Endothelial cell of umbilical vein (primary cell): ENCODE results near the gene ZNF618. TPM values are rescaled to one million over a fixed set of nuclear protein-coding genes. Genes with fewer than 3 reads are reported as not detected.
A peak's percentile ranks its signal among the peaks of the same experiment; 100 is the strongest.

Experiments used
- BruUV-seq: library from RNA; stranded (reverse); fragments of 400-500 nt; replicated peaks from 2 replicates; lab custom pipeline; 2021; lab: Mats Ljungman, UMichigan
- CTCF ChIA-PET: fragments of 300-600, 350-600 bp; sonication (Branson Sonifier 250); formaldehyde crosslinking; loops from one replicate; lab custom pipeline; 2021; ENCODE audit warnings: antibody characterized with exemption, inconsistent platforms; lab: Charles Lee
- POLR2A ChIA-PET: fragments of 300-600, 350-600 bp; sonication (Branson Sonifier 250); formaldehyde crosslinking; loops from one replicate; lab custom pipeline; 2021; ENCODE audit warnings: antibody characterized with exemption, inconsistent platforms; lab: Charles Lee
- DNase-seq: peaks from one replicate; pipeline ENCODE4 v3.0.0-alpha.2; 2011; ENCODE audit warnings: low read depth, low spot score
- FAIRE-seq: peaks from 2 replicates; lab custom pipeline; 2011; peaks lifted over from hg19 to GRCh38; lab: Jason Lieb, UNC
- H2AFZ ChIP-seq: 2 replicates; pipeline ENCODE4 v1.6.0; 2012; ENCODE audit warnings: low read depth, low read length, control low read depth, inconsistent platforms
- H3K27ac ChIP-seq: 2 replicates; pipeline ENCODE4 v1.5.1; 2011; ENCODE audit warnings: low read depth, mild to moderate bottlenecking, control low read depth, low read length, moderate library complexity; ENCODE audit not compliant: insufficient read depth
- H3K27me3 ChIP-seq, 2 experiments: 2 replicates each; pipeline versions ENCODE4 v1.6.0 to v1.6.1; 2011; ENCODE audit warnings: low read length in 2 of 2, mixed read lengths in 1 of 2; ENCODE audit not compliant: control insufficient read depth in 2 of 2, insufficient read depth in 2 of 2
- H3K36me3 ChIP-seq, 2 experiments: 2 replicates in 1 of 2; 3 replicates in 1 of 2; pipeline ENCODE4 v1.5.1; 2011; ENCODE audit warnings: low read length in 2 of 2, mild to moderate bottlenecking in 1 of 2, moderate library complexity in 1 of 2; ENCODE audit not compliant: control insufficient read depth in 2 of 2, insufficient read depth in 2 of 2; ENCODE audit errors: extremely low read depth in 1 of 2
- H3K4me1 ChIP-seq: 3 replicates; pipeline ENCODE4 v1.5.1; 2011; ENCODE audit warnings: mild to moderate bottlenecking, low read length; ENCODE audit not compliant: control insufficient read depth, insufficient read depth; ENCODE audit errors: extremely low read depth
- H3K4me2 ChIP-seq: 2 replicates; pipeline ENCODE4 v1.6.1; 2011; ENCODE audit warnings: low read length, control low read depth, mixed read lengths; ENCODE audit not compliant: insufficient read depth
- H3K4me3 ChIP-seq, 3 experiments: fragments of 200-600 bp in 1 of 3; sonication (generic), shearing (Covaris generic) in 1 of 3; replicated peaks in 1 of 3; 2 replicates each; pipeline ENCODE4 v1.5.1; 2011 to 2016; ENCODE audit warnings: control low read depth in 3 of 3, low read length in 3 of 3, mild to moderate bottlenecking in 2 of 3, inconsistent platforms in 1 of 3, low read depth in 1 of 3, moderate library complexity in 1 of 3; ENCODE audit not compliant: insufficient read depth in 1 of 3
- H3K79me2 ChIP-seq: 2 replicates; pipeline ENCODE4 v1.6.0; 2012; ENCODE audit warnings: low read length, inconsistent platforms; ENCODE audit not compliant: control insufficient read depth, insufficient read depth
- H3K9ac ChIP-seq: replicated peaks from 2 replicates; pipeline ENCODE3; 2011; ENCODE audit warnings: low read length, control low read depth; ENCODE audit not compliant: insufficient read depth; ENCODE audit errors: extremely low read depth
- H3K9me1 ChIP-seq: replicated peaks from 3 replicates; pipeline ENCODE4 v1.6.0; 2011; ENCODE audit warnings: mild to moderate bottlenecking, low read length; ENCODE audit not compliant: control insufficient read depth, insufficient read depth; ENCODE audit errors: extremely low read depth
- H3K9me3 ChIP-seq: replicated peaks from 2 replicates; pipeline ENCODE4 v1.5.1; 2012; ENCODE audit warnings: low read length, inconsistent platforms; ENCODE audit not compliant: control insufficient read depth, insufficient read depth
- H4K20me1 ChIP-seq: replicated peaks from 2 replicates; pipeline ENCODE3; 2011; ENCODE audit warnings: mild to moderate bottlenecking, low read length; ENCODE audit not compliant: control insufficient read depth, insufficient read depth; ENCODE audit errors: extremely low read depth
- CTCF ChIP-seq, 2 donors: IDR thresholded peaks; 1 replicate in 1 of 2; 2 replicates in 1 of 2; pipeline ENCODE4 v1.5.1; 2011; ENCODE audit warnings: low read length in 2 of 2, mild to moderate bottlenecking in 2 of 2, moderate library complexity in 2 of 2, control low read depth in 1 of 2, inconsistent platforms in 1 of 2, low read depth in 1 of 2; ENCODE audit not compliant: insufficient read depth in 1 of 2; ENCODE audit errors: extremely low read depth in 1 of 2
- EZH2 ChIP-seq: IDR thresholded peaks from 2 replicates; pipeline ENCODE4 v1.6.1; 2012; ENCODE audit warnings: borderline replicate concordance, low read depth, mild to moderate bottlenecking, moderate library complexity, low read length, inconsistent platforms; ENCODE audit not compliant: severe bottlenecking
- FOS ChIP-seq: IDR thresholded peaks from 2 replicates; pipeline ENCODE4 v1.6.1; 2011; ENCODE audit warnings: mild to moderate bottlenecking, low read length, moderate library complexity, borderline replicate concordance; ENCODE audit not compliant: insufficient read depth
- GATA2 ChIP-seq: IDR thresholded peaks from 2 replicates; pipeline ENCODE4 v1.7.0; 2011; ENCODE audit warnings: low read depth, mild to moderate bottlenecking, moderate library complexity, mixed read lengths, low read length; ENCODE audit not compliant: insufficient read length, insufficient read depth
- JUN ChIP-seq: IDR thresholded peaks from 2 replicates; pipeline ENCODE4 v1.6.1; 2011; ENCODE audit warnings: borderline replicate concordance, low read depth; ENCODE audit not compliant: insufficient read length, insufficient read depth
- MYC ChIP-seq: IDR thresholded peaks from one replicate; pipeline ENCODE4 v1.6.1; 2011; ENCODE audit warnings: mild to moderate bottlenecking, low read depth, low read length
- POLR2A ChIP-seq: IDR thresholded peaks from 2 replicates; pipeline ENCODE4 v1.6.1; 2012; ENCODE audit warnings: low read depth, mild to moderate bottlenecking, control low read depth, low read length
- POLR2AphosphoS5 ChIP-seq: IDR thresholded peaks from 2 replicates; pipeline ENCODE4 v1.6.1; 2012; ENCODE audit warnings: low read depth, mild to moderate bottlenecking, control low read depth, low read length, moderate library complexity; ENCODE audit not compliant: insufficient read depth
- dilution Hi-C: fragments of 300-500 bp; cut with MboI; formaldehyde crosslinking; loops from one replicate; pipeline ENCODE4 v1.15.0; 2019; ENCODE audit warnings: low sequenced_read_pairs; ENCODE audit not compliant: extremely low pct_ligation_motif_present
- intact Hi-C: fragments of 100-400 bp; cut with micrococcal nuclease; formaldehyde crosslinking; loops from one replicate; pipeline ENCODE4 v1.10.0; 2022
- polyA plus RNA-seq, 4 experiments: library from polyadenylated mRNA; depleted of rRNA in 3 of 4; stranded (reverse) in 3 of 4; unstranded in 1 of 4; fragments of >200 nt; gene quantifications; 2 replicates each; pipeline versions ENCODE4 v1.2.1 to v1.2.3, GENCODE V29; 2011 to 2012; ENCODE audit warnings: missing spikeins in 1 of 4
- total RNA-seq: library from RNA; stranded (reverse); gene quantifications from 2 replicates; pipeline ENCODE4 v1.2.3, GENCODE V29; 2021
- TF ChIP-seq, protein P1 (sequence below): IDR thresholded peaks from 2 replicates; pipeline ENCODE4 v1.6.1; 2011; ENCODE audit not compliant: insufficient read depth, insufficient read length

ZNF618 gene
- total and polyA plus RNA-seq, 2 donors (not counting 3 experiments of a cell fraction or from before 2014, with no cell fraction given): 22.6 to 80.3 TPM

- no TSS peak for BruUV-seq
- CTCF ChIA-PET: interaction anchor here (1.8 kb wide), 1 partner anchor 188 kb away, joined by 9 read pairs; no protein-coding TSS in a partner anchor
Observed at GRCh38 chr9:114102484-114102883, 226.4 kb downstream of the ZNF618 start.

More at GRCh38 chr9:114102484-114102883, 226.4 kb downstream of the ZNF618 start:
- Histone ChIP-seq H3K79me2 (no peaks in the 10 kb centered on the region), H3K9ac (no peak overlapping the region), H3K4me2 (no peak overlapping the region), H2AFZ (no peak overlapping the region), H3K9me3 (peaks cover 3% of the 10 kb centered on the region), H3K36me3 (no peaks in the 10 kb centered on the region), H4K20me1 (no peaks in the 10 kb centered on the region), H3K27me3 (no peaks in the 10 kb centered on the region), H3K4me3 (no peak overlapping the region), H3K27ac (no peak overlapping the region), H3K4me1 (peaks cover 20% of the 10 kb centered on the region), H3K9me1 (no peaks in the 10 kb centered on the region)
- dilution Hi-C loops: no loop called here
- no peak for DNase-seq
- no peak for TF ChIP-seq CTCF (IDR thresholded peaks at IDR 0.05; ENCODE audit: extremely low read depth in 1 of 2, insufficient read depth in 1 of 2, low read depth in 1 of 2, low read length in 2 of 2)
- TF ChIP-seq EZH2: no peak
- no peak for TF ChIP-seq MYC
- TF ChIP-seq POLR2AphosphoS5: no peak
- TF ChIP-seq, protein P1, sequence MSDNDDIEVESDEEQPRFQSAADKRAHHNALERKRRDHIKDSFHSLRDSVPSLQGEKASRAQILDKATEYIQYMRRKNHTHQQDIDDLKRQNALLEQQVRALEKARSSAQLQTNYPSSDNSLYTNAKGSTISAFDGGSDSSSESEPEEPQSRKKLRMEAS: no peak
- no peak for TF ChIP-seq GATA2
- no peak for TF ChIP-seq JUN
- no peak for TF ChIP-seq FOS
- TF ChIP-seq POLR2A: no peak
- peak; percentile 28 for FAIRE-seq
- POLR2A ChIA-PET: no interaction called here
- intact Hi-C loops: no loop called here
